Omental fat pad (tissue), 4 donors: ENCODE measurements around the gene HACD4. TPM values are rescaled to one million over a fixed set of nuclear protein-coding genes. Genes with fewer than 3 reads are reported as not detected.

Source experiments
- ATAC-seq: fragments of 150-250 bp; one replicate; pipeline ENCODE4 v1.9.1; 2016; ENCODE audit warnings: mild to moderate bottlenecking, moderate library complexity; ENCODE audit not compliant: low FRiP score
- DNase-seq: peaks from one replicate; pipeline ENCODE4 v3.0.0-alpha.2; 2019; ENCODE audit warnings: low spot score
- total RNA-seq, 4 donors: library from RNA; depleted of rRNA; stranded (reverse); fragments of >200 nt; gene quantifications; one replicate each; pipeline ENCODE4 v1.1.0, GENCODE V29; 2016
- TF ChIP-seq, protein P1 (sequence below), 3 donors: fragments of 450-650 bp; IDR thresholded peaks; one replicate each; pipeline ENCODE4 v1.5.1; 2016 to 2017; ENCODE audit warnings: antibody characterized with exemption in 3 of 3, mild to moderate bottlenecking in 3 of 3, moderate library complexity in 2 of 3

Gene HACD4
- total RNA-seq, 4 donors from 2014 or later, result 4.1 to 6.6 (median 5.1) TPM

DNA sequence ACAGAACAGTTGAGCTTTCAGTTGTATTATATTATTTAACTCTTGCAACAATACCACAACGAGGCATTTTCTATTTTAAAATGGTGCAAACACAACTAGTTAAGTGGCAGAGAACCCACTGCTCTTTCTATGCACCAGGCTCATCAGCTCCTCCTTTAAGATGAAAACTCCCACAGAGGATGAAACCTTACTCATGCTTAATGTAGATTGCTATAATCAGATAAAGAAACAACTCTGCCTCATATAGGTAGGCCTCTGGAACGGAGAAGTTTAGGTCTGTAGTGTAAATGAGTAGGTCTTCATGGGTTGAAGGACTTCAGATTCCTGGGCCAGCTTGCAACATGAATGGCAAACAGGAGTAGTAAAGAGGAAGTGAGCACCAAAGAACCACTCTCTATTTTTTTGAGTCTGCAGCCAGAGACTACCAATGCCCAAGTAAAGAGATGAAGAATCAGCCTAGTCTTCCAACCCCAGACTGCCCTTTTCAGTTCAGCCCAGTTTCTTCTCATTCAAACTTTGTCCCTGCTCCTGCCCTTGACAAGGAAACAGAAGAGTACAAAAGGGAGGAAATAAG is 33.9 kb downstream of the HACD4 start:
- TF ChIP-seq, protein P1, sequence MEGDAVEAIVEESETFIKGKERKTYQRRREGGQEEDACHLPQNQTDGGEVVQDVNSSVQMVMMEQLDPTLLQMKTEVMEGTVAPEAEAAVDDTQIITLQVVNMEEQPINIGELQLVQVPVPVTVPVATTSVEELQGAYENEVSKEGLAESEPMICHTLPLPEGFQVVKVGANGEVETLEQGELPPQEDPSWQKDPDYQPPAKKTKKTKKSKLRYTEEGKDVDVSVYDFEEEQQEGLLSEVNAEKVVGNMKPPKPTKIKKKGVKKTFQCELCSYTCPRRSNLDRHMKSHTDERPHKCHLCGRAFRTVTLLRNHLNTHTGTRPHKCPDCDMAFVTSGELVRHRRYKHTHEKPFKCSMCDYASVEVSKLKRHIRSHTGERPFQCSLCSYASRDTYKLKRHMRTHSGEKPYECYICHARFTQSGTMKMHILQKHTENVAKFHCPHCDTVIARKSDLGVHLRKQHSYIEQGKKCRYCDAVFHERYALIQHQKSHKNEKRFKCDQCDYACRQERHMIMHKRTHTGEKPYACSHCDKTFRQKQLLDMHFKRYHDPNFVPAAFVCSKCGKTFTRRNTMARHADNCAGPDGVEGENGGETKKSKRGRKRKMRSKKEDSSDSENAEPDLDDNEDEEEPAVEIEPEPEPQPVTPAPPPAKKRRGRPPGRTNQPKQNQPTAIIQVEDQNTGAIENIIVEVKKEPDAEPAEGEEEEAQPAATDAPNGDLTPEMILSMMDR (IDR thresholded peaks at IDR 0.05), result no peak
- no peak for DNase-seq
- no peak for ATAC-seq

DNA sequence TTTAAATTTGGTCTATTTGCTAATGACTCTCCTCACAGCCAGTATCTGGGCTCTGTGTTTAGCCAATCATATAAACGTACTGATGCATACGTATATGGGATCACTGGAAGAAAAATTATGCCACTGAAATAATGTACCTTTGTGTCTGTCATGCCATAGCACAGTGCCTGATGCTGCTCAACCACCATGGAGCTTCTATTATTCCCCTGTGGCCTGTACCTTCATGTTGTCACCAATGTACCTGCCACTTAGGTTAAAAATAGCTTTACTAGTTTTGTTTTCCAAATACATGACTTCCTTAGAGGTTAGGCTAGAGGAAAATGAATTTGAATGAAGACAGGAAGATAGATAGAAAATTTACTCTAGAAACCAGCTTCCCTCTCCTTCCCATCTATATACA is 34.6 kb downstream of the HACD4 start:
- no peak for ATAC-seq
- TF ChIP-seq, protein P1 (IDR thresholded peaks at IDR 0.05), result no peak

DNA sequence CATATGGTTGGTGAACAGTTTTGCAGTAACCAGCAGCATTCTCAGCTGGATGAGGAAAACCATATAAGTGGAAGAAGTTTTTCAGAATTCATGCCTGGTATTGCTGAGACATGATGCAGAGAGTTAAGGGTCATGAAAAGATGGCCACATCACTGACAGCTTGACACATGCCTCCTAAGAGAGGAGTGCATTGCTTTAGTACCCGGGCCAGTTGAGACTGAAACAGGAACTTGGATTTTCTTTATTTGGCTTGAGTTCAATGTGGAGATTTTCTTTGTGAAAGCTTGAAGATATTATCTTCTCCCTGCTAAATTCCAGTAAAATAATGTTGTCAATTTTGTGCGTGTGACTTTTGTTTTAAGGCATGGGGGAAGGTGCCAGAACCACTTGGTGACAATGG is 35.8 kb downstream of the HACD4 start:
- ATAC-seq, result no peak
- DNase-seq, result no peak
- TF ChIP-seq, protein P1 (IDR thresholded peaks at IDR 0.05), result no peak

More for the DNA sequence above, 34.6 kb downstream of the HACD4 start:
- no peak for DNase-seq

DNA sequence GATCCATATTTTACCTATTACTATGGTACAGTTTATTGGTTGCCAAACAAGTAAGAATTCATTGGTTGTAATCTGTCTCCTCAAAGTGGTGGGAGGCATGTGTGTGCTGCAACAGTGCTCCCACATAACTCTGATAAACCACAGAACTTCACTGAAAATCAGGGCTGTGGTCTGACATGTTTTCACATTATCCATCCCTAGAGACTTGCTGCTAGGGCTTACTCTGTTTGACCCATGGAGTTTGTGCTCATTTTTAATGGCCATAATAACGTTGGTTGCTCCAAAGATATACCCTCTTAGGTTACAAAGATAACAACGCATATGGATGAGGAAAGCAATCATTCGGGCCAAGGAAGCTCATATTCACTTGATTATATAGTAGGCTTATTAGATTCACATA is 37.0 kb downstream of the HACD4 start:
- no peak for ATAC-seq
- no peak for DNase-seq
- TF ChIP-seq, protein P1 (IDR thresholded peaks at IDR 0.05), result no peak

DNA sequence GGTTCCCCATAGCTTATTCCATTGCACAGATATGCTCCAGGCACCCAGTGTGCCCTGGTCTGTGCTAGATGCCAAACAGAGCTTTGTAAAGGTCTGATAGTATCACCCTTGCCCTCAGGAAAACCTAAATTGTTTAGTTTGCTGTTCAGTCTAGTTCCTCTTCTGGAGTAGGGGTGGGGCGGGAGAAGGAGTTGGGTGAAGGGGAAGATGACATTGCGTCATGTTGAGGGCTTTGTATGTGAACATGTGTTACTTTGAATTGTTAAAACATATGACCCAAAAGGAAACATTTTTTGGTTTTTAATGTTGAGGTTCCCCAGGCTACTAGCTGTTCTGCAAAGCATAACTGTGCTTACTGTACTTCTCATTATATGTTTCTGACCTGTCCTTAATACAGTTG is 40.6 kb downstream of the HACD4 start:
- no peak for ATAC-seq

DNA sequence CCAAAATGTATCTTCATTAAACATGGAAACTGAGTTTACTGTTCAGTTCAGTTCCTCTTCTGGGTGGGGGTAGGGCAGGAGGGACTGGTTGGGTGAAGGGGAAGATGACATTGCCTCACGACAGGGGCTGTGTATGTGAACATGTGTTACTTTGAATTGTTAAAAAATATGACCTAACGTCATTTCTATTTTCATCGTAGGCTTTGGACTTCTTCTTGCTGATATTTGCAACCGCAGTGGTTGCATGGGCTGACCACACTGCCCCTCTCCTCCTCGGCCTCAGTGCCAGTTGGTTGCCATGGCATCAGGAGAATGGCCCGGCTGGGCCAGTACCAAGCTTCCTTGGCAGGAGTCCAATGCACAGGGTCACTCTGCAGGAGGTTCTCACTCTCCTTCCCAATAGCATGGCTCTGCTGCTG is 41.5 kb downstream of the HACD4 start:
- DNase-seq, result no peak
- TF ChIP-seq, protein P1 (IDR thresholded peaks at IDR 0.05), result no peak
- no peak for ATAC-seq

More for the DNA sequence above, 40.6 kb downstream of the HACD4 start:
- TF ChIP-seq, protein P1 (IDR thresholded peaks at IDR 0.05), result no peak
- no peak for DNase-seq

DNA sequence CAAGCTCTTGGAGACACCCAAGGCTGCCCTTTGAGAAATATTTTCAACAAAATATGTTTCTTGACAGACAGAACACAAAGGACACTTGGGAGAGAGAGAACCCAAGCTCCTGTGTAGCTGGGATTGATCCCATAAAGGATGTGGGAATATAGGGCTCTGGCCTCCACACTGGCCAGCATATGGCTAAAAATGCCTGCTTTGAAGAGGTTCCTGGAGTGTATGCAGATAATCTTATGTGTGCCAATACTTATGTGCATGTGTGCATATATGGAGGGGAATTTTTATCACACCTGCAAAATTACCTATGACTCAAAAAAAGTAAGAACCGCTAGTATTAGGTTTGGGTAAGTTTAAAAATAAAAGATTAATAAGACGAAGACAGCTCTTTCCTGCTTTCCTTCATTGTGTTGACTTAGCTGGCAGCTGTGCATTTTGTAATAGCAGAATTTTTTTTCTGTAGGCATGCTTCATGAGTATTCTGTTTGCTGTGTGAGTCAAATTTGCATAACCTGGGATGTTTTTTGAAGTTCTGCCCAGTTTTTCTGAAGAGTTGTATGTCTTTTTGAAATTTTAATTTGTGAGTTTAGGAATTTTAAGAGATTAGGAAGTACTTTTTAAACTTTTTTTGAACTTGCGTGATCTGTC is 42.6 kb downstream of the HACD4 start:
- DNase-seq, result no peak
- ATAC-seq, result peak; percentile 81
- TF ChIP-seq, protein P1 (IDR thresholded peaks at IDR 0.05), result no peak
